CD4-positive, alpha-beta T cell treated with Interleukin-17A for 1 hour (primary cell): Measurements from ENCODE around the gene SERPINE1.
"Not testable (repeated sequence)": the region's sequence is repeated elsewhere in the genome, so short reads cannot be mapped to it uniquely, and the experiment has no call there.

Experiments used
- DNase-seq: peaks from one replicate; pipeline ENCODE4 v3.0.0-alpha.2; 2020

Gene SERPINE1

GRCh38 chr7:101124376-101125056 lies 2.4 kb upstream of the SERPINE1 start:
- no peak for DNase-seq

GRCh38 chr7:101125989-101126650 lies 784 bp upstream of the SERPINE1 start:
- peak; percentile 22 for DNase-seq

- no peak for DNase-seq
Measured at GRCh38 chr7:101127460-101128039, 646 bp downstream of the SERPINE1 start.

GRCh38 chr7:101128040-101128834 lies 1.3 kb downstream of the SERPINE1 start:
- no peak for DNase-seq

DNA sequence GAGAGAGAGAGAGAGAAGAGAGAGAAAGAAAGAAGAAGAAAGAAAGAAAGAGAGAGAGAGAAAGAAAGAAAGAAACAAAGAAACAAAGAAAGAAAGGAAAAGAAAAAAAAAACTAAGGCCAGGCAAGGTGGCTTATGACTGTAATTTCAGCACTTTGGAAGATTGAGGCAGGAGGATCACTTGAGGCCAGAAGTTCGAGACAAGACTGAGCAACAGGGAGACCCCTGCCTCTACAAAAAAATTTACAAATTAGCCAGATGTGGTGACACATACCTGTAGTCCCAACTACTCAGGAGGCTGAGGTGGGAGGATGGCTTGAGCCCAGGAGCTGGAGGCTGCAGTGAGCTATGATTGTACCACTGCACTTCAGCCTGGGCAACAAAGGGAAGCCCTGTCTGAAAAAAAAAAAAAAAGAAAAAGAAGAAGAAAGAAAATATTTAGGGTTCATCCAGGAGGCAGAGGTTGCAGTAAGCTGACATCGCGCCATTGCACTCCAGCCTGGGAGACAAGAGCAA lies 2.8 kb downstream of the SERPINE1 start:
- no peak for DNase-seq

DNA sequence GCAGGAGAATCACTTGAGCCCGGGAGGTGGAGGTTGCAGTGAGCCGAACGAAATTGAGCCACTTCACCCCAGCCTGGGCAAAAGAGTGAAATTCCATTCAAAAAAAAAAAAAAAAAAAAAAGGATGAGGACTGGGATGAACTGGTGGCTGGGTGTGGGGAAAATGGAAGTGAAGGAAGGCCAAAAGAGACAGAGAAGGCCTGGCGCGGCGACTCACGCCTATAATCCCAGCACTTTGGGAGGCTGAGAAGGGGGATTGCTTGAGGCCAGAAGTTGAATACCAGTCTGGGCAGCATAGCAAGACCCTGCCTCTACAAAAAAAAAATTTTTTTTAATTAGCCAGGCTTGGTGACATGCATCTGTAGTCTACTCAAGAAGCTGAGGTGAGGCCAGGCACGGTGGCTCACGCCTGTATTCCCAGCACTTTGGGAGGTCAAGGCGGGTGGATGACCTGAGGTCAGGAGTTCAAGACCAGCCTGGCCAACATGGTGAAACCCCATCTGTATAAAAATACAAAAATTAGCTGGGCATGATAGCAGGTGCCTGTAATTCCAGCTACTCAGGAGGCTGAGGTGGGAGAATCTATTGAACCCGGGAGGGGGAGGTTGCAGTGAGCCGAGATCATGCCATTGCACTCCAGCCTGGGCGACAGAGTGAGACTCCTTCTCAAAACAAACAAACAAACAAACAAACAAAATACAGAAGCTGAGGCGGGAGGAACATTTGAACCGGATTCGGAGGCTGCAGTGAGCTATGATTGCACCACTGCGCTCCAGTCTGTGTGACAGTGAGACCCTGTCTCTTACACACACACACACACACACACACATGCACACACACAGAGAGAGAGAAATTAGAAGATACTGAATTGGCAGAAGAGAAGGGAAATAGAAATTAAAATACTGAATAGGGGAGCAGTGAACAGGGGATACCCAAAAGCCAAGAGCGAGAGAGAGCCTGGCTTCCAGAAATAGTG lies 6.0 kb downstream of the SERPINE1 start:
- DNase-seq, result not testable (repeated sequence)

- no peak for DNase-seq
Measured at GRCh38 chr7:101133621-101134398, 6.9 kb downstream of the SERPINE1 start.

- no peak for DNase-seq
Measured at GRCh38 chr7:101134399-101134980, 7.6 kb downstream of the SERPINE1 start.

- DNase-seq, result no peak
Measured at GRCh38 chr7:101137651-101138212, 10.8 kb downstream of the SERPINE1 start.

- peak; percentile 85 for DNase-seq
Measured at GRCh38 chr7:101138213-101138870, 11.4 kb downstream of the SERPINE1 start.

DNA sequence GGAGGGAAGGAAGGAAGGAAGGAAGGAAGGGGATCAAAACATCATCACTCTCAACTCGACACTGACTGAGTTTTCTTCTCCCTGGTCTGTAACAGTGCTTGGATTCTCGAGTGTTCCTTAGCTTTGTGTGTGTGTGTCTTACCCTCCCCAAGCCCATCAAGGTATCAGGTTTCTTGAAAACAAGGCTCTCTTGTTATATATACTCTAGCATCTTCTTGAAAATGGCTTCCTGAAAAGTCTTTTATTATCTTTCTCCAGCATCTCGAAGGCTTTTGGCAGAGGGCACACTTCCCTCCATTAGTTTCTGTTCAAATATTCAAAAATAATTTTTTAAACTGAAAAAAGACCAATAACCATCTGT lies 13.4 kb downstream of the SERPINE1 start:
- DNase-seq, result no peak

DNA sequence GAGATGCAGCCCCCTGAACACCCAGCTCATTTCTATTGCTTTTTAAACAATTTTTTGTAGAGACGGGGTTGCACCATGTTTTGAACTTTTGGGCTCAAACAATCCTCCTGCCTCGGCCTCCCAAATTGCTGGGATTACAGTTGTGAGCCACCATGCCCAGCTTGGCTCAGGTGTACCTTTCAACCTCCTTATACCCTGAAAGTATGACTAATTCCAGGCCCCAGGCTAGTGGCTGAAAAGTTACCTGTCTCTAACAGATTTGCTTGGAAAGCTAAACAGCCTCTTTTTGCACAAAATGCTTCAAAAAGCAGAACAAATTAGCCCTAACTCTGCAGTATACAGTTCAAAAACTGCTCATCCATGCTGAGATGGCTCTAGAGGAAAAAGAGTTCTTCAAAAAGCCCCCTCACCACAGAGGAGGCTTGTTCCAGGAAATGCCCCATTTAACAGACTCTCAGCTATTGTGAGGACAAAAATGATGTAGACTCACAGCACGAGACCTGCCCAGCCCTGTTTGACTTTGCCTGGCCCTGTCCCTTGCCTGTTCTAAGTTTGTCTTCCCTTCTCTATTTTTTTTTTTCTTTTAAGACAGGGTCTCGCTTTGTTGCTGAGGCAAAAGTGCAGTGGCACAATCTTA lies 14.0 kb downstream of the SERPINE1 start:
- no peak for DNase-seq

- DNase-seq, result no peak
Measured at GRCh38 chr7:101151908-101152651, 25.2 kb downstream of the SERPINE1 start.

DNA sequence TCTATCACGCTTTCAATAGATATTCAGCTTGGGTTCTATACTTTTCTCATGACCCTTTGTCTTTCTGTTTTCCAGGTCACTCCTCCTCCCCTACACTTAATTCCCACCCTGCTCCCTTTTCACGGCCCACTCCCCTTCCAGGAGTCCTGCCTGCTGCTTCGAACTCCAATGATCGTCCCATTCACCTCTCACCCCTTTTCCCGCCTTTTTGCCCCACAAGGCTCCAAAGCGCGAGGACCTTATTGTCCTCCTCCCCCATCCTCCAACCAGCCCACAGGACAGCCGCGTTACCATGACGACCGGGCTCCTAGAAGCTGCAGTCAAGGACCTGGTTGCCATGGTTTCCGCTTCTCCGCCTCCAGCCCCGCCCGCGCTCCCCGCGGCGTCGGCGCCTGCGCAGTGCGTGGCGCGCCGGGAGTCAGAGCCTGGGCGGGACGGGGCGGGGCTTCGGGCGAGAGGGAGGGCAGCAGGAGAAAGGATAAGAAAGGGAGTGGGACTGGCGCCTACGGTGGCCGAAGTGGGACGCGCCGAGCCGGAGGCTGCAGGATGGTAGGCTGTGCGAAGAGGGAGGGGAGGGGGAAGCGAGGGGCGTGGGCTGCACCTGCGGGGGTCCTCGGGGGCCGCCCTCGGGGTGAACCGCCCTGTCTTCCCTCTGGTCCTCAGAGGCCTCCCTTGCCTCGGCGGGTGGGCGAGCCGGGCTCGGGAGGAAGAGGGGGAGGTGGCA lies 27.2 kb downstream of the SERPINE1 start, which contains the start of gene AP1S1:
AP1S1 (plus strand) TSS at position 508 of the 724 bp plus-strand sequence; CDS start at position 547, 39 bp downstream.
- DNase-seq, result peak; percentile 96

DNA sequence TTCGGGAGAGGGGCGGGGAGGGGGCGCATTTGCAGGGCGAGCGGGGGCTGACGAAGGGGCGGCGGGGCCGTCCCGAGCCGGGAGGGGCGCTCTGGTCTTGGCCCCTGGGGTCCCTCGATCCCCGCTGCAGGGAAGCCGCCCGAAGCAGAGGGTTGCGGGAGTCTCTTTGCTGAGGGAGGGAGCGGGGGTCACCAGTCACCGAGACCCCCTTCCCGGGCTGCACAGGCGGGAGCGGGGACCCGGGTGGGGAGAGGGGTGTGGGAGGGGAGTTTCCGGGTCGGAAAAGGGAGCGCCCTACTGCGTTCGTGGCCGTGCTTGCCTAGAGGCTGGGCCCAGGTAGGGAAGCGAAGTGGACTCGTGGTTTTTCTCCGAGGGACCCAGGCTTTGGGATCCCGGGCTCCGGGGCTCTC lies 27.8 kb downstream of the SERPINE1 start:
- no peak for DNase-seq

GRCh38 chr7:101155303-101155702 lies 28.4 kb downstream of the SERPINE1 start:
- no peak for DNase-seq

GRCh38 chr7:101156277-101156676 lies 29.4 kb downstream of the SERPINE1 start:
- DNase-seq, result no peak
